GM23338 (cell line): ENCODE data around the gene MUC5B. TPM values are rescaled to one million over a fixed set of nuclear protein-coding genes. Genes with fewer than 3 reads are reported as not detected.

ENCODE experiments used
- ATAC-seq: fragments of 200-7000 bp; cut with Tn5 transposase; 3 replicates; pipeline ENCODE4 v1.9.1; 2020
- DNase-seq: peaks from one replicate; pipeline ENCODE4 v3.0.0-alpha.2; 2015; ENCODE audit warnings: low spot score
- H2AFZ ChIP-seq: fragments of 200-600 bp; sonication (generic); 2 replicates; pipeline ENCODE4 v1.8.0; 2016; ENCODE audit warnings: antibody characterized with exemption, mild to moderate bottlenecking, moderate library complexity
- H3F3A ChIP-seq: fragments of 200-600 bp; sonication (generic); replicated peaks from 2 replicates; pipeline ENCODE4 v1.8.0; 2017; ENCODE audit warnings: antibody characterized with exemption, mixed run types, low read depth
- H3K27ac ChIP-seq: fragments of 200-600 bp; sonication (generic); 2 replicates; pipeline ENCODE4 v1.6.1; 2016; ENCODE audit warnings: low read depth
- H3K27me3 ChIP-seq: fragments of 200-600 bp; sonication (generic); 2 replicates; pipeline ENCODE4 v1.8.0; 2016; ENCODE audit warnings: mild to moderate bottlenecking, mixed run types, moderate library complexity; ENCODE audit not compliant: insufficient read depth
- H3K36me3 ChIP-seq: fragments of 200-600 bp; sonication (generic); 2 replicates; pipeline ENCODE4 v1.8.0; 2016; ENCODE audit warnings: mild to moderate bottlenecking; ENCODE audit not compliant: insufficient read depth
- H3K4me1 ChIP-seq: fragments of 200-600 bp; sonication (generic); 2 replicates; pipeline ENCODE4 v1.8.0; 2016; ENCODE audit warnings: mild to moderate bottlenecking, moderate library complexity; ENCODE audit not compliant: insufficient read depth
- H3K4me2 ChIP-seq: fragments of 200-600 bp; sonication (generic); 2 replicates; pipeline ENCODE4 v1.7.1; 2017; ENCODE audit warnings: mixed run types
- H3K4me3 ChIP-seq: fragments of 200-600 bp; sonication (generic); 2 replicates; pipeline ENCODE4 v1.6.1; 2016; ENCODE audit warnings: mixed run types
- H3K79me2 ChIP-seq: fragments of 200-600 bp; sonication (generic); replicated peaks from 2 replicates; pipeline ENCODE4 v1.8.0; 2017; ENCODE audit warnings: mild to moderate bottlenecking; ENCODE audit not compliant: insufficient read depth
- H3K9me2 ChIP-seq: fragments of 200-600 bp; sonication (generic); 2 replicates; pipeline ENCODE4 v1.8.0; 2017; ENCODE audit not compliant: insufficient read depth
- H4K20me1 ChIP-seq: fragments of 200-600 bp; sonication (generic); replicated peaks from 2 replicates; pipeline ENCODE4 v1.8.0; 2017; ENCODE audit warnings: mild to moderate bottlenecking; ENCODE audit not compliant: insufficient read depth
- H3K27ac Mint-ChIP-seq: 2 replicates; pipeline ENCODE4 v1.8.0; 2020; ENCODE audit warnings: inconsistent platforms, mild to moderate bottlenecking, moderate library complexity, mixed read lengths
- H3K27me3 Mint-ChIP-seq: 3 replicates; pipeline ENCODE4 v1.8.0; 2022; ENCODE audit warnings: low read depth, mild to moderate bottlenecking, moderate library complexity, mixed read lengths, inconsistent platforms; ENCODE audit not compliant: insufficient read depth, poor library complexity
- H3K36me3 Mint-ChIP-seq: 3 replicates; pipeline ENCODE4 v1.8.0; 2021; ENCODE audit warnings: low read depth, mild to moderate bottlenecking, inconsistent platforms, moderate library complexity, mixed read lengths
- H3K4me1 Mint-ChIP-seq: 3 replicates; pipeline ENCODE4 v1.8.0; 2020; ENCODE audit warnings: mild to moderate bottlenecking, inconsistent platforms, mixed read lengths
- H3K4me3 Mint-ChIP-seq: 3 replicates; pipeline ENCODE4 v1.8.0; 2021; ENCODE audit warnings: moderate library complexity, mild to moderate bottlenecking, inconsistent platforms, mixed read lengths
- H3K9me3 Mint-ChIP-seq: 3 replicates; pipeline ENCODE4 v1.8.0; 2020; ENCODE audit warnings: moderate library complexity, mild to moderate bottlenecking, inconsistent platforms, mixed read lengths
- CREB1 ChIP-seq: fragments of 250-450 bp; sonication (Bioruptor Pico); IDR thresholded peaks from 2 replicates; pipeline ENCODE4 v1.5.0; 2020; ENCODE audit warnings: low read depth, mild to moderate bottlenecking, moderate library complexity
- EZH2 ChIP-seq: fragments of 200-600 bp; sonication (generic); IDR thresholded peaks from one replicate; pipeline ENCODE4 v1.8.0; 2017; ENCODE audit warnings: antibody characterized with exemption, mild to moderate bottlenecking, low read depth; ENCODE audit not compliant: unreplicated experiment
- EZH2phosphoT487 ChIP-seq: fragments of 200-600 bp; sonication (generic); IDR thresholded peaks from one replicate; pipeline ENCODE4 v1.8.1; 2018; ENCODE audit warnings: antibody characterized with exemption; ENCODE audit not compliant: unreplicated experiment
- JUNB ChIP-seq: IDR thresholded peaks from one replicate; pipeline ENCODE4 v1.6.1; 2016; ENCODE audit warnings: antibody characterized with exemption; ENCODE audit not compliant: unreplicated experiment
- NANOG ChIP-seq: IDR thresholded peaks from 2 replicates; pipeline ENCODE4 v1.6.1; 2016; ENCODE audit warnings: antibody characterized with exemption, borderline replicate concordance
- POLR2AphosphoS5 ChIP-seq: IDR thresholded peaks from 2 replicates; pipeline ENCODE4 v1.6.1; 2016; ENCODE audit warnings: antibody characterized with exemption, low read depth
- STAT1 ChIP-seq: IDR thresholded peaks from one replicate; pipeline ENCODE4 v1.6.1; 2016; ENCODE audit warnings: antibody characterized with exemption; ENCODE audit not compliant: unreplicated experiment
- ZNF114 ChIP-seq: fragments of 250-450 bp; sonication (Bioruptor Pico); IDR thresholded peaks from 2 replicates; pipeline ENCODE4 v1.5.0; 2020; ENCODE audit warnings: mild to moderate bottlenecking, moderate library complexity
- ZNF331 ChIP-seq: fragments of 250-450 bp; sonication (Bioruptor Pico); IDR thresholded peaks from 2 replicates; pipeline ENCODE4 v1.5.0; 2020; ENCODE audit warnings: low read depth, mild to moderate bottlenecking, moderate library complexity
- ZNF462 ChIP-seq: fragments of 250-450 bp; sonication (Bioruptor Pico); IDR thresholded peaks from 2 replicates; pipeline ENCODE4 v1.5.0; 2020; ENCODE audit warnings: mild to moderate bottlenecking, moderate library complexity
- polyA plus RNA-seq: library from polyadenylated mRNA; unstranded; fragments of >200 nt; fragmentation: Nextera tagmentation; extraction: Ambion mirVana; gene quantifications from 2 replicates; pipeline ENCODE4 v1.2.1, GENCODE V29; 2016
- total RNA-seq: library from RNA; depleted of rRNA; stranded (reverse); fragments of >200 nt; shearing (Covaris generic); gene quantifications from 2 replicates; pipeline ENCODE4 v1.2.3, GENCODE V29; 2014
- TF ChIP-seq, protein P1 (sequence below): IDR thresholded peaks from one replicate; pipeline ENCODE4 v1.6.1; 2018; ENCODE audit warnings: antibody characterized with exemption; ENCODE audit not compliant: unreplicated experiment
- TF ChIP-seq, protein P2 (sequence below), 2 experiments: fragments of 200-600 bp in 1 of 2; sonication (generic) in 1 of 2; conservative IDR thresholded peaks; 2 replicates each; pipeline versions ENCODE4 v1.5.1 to v1.6.1; 2016 to 2017; ENCODE audit warnings: antibody characterized with exemption in 2 of 2, low read depth in 2 of 2, mild to moderate bottlenecking in 2 of 2, moderate library complexity in 1 of 2
- TF ChIP-seq, protein P3 (sequence below): IDR thresholded peaks from 2 replicates; pipeline ENCODE4 v1.6.1; 2016; ENCODE audit warnings: antibody characterized with exemption

The MUC5B gene
- total and polyA plus RNA-seq, 2 experiments from 2014 or later = 0.18 to 0.90 TPM

DNA sequence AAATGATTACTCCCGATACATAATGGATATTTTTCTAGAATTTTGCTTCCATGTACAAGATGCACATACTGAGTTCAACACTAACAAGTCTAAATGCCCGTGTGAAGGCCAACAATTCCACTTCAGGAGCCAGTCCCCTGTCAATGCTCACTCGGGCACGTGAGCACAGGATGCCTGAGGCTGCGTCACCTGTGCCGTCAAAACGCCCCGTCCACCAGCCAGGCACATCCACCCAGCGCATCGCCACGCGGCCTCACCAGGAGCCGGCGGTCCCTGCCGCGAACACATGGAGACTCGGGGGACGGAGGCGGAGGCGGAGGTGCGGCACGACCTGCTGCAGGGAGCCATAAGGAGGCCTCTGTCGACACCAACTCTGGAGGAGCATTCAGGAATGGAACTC lies 76.8 kb downstream of the MUC5B start:
- H4K20me1 ChIP-seq = no peaks in the 10 kb centered on the region; the same call in 1 of the 2 replicates
- TF ChIP-seq, protein P1, sequence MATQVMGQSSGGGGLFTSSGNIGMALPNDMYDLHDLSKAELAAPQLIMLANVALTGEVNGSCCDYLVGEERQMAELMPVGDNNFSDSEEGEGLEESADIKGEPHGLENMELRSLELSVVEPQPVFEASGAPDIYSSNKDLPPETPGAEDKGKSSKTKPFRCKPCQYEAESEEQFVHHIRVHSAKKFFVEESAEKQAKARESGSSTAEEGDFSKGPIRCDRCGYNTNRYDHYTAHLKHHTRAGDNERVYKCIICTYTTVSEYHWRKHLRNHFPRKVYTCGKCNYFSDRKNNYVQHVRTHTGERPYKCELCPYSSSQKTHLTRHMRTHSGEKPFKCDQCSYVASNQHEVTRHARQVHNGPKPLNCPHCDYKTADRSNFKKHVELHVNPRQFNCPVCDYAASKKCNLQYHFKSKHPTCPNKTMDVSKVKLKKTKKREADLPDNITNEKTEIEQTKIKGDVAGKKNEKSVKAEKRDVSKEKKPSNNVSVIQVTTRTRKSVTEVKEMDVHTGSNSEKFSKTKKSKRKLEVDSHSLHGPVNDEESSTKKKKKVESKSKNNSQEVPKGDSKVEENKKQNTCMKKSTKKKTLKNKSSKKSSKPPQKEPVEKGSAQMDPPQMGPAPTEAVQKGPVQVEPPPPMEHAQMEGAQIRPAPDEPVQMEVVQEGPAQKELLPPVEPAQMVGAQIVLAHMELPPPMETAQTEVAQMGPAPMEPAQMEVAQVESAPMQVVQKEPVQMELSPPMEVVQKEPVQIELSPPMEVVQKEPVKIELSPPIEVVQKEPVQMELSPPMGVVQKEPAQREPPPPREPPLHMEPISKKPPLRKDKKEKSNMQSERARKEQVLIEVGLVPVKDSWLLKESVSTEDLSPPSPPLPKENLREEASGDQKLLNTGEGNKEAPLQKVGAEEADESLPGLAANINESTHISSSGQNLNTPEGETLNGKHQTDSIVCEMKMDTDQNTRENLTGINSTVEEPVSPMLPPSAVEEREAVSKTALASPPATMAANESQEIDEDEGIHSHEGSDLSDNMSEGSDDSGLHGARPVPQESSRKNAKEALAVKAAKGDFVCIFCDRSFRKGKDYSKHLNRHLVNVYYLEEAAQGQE = no peak
- TF ChIP-seq NANOG (no peak), STAT1 (no peak), EZH2phosphoT487 (no peak), ZNF331 (CRISPR knock-in tag) (no peak), ZNF462 (no peak), EZH2 (no peak), ZNF114 (CRISPR knock-in tag) (no peak), CREB1 (CRISPR knock-in tag) (no peak), POLR2AphosphoS5 (no peak), JUNB (no peak)
- TF ChIP-seq, protein P2, sequence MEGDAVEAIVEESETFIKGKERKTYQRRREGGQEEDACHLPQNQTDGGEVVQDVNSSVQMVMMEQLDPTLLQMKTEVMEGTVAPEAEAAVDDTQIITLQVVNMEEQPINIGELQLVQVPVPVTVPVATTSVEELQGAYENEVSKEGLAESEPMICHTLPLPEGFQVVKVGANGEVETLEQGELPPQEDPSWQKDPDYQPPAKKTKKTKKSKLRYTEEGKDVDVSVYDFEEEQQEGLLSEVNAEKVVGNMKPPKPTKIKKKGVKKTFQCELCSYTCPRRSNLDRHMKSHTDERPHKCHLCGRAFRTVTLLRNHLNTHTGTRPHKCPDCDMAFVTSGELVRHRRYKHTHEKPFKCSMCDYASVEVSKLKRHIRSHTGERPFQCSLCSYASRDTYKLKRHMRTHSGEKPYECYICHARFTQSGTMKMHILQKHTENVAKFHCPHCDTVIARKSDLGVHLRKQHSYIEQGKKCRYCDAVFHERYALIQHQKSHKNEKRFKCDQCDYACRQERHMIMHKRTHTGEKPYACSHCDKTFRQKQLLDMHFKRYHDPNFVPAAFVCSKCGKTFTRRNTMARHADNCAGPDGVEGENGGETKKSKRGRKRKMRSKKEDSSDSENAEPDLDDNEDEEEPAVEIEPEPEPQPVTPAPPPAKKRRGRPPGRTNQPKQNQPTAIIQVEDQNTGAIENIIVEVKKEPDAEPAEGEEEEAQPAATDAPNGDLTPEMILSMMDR (conservative IDR thresholded peaks at IDR 0.05; ENCODE audit: low read depth in 2 of 2) = no peak
- TF ChIP-seq, protein P3, sequence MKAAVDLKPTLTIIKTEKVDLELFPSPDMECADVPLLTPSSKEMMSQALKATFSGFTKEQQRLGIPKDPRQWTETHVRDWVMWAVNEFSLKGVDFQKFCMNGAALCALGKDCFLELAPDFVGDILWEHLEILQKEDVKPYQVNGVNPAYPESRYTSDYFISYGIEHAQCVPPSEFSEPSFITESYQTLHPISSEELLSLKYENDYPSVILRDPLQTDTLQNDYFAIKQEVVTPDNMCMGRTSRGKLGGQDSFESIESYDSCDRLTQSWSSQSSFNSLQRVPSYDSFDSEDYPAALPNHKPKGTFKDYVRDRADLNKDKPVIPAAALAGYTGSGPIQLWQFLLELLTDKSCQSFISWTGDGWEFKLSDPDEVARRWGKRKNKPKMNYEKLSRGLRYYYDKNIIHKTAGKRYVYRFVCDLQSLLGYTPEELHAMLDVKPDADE = no peak
- H3K4me1 Mint-ChIP-seq = peaks cover 31% of the 10 kb centered on the region
- H3K36me3 Mint-ChIP-seq = peaks cover 2% of the 10 kb centered on the region; the same call in 2 of the 3 replicates
- no peak overlapping the region for H3K27ac Mint-ChIP-seq
- H3K27me3 ChIP-seq = no peaks in the 10 kb centered on the region
- ATAC-seq (no peak), DNase-seq (peak; percentile 28)
- no peaks in the 10 kb centered on the region for H3K36me3 ChIP-seq
- no peak overlapping the region for H3K4me2 ChIP-seq
- H3K9me3 Mint-ChIP-seq = no peaks in the 10 kb centered on the region; the same call in 2 of the 3 replicates
- peaks cover 3% of the 10 kb centered on the region for H3K27me3 Mint-ChIP-seq
- H3K9me2 ChIP-seq = no peaks in the 10 kb centered on the region
- no peak overlapping the region for H3K4me3 Mint-ChIP-seq
- H3K79me2 ChIP-seq = peaks cover 69% of the 10 kb centered on the region
- no peak overlapping the region for H3K4me3 ChIP-seq
- H2AFZ ChIP-seq = no peak overlapping the region
- no peak overlapping the region for H3K27ac ChIP-seq
- H3K4me1 ChIP-seq = 0 out of 2 replicates have a peak, but pooled peaks cover 5% of the 10 kb centered on the region
- H3F3A ChIP-seq = 0 out of 2 replicates have a peak, but pooled peaks cover 3% of the 10 kb centered on the region
